Large intestine (tissue), 3 donors: Measurements from ENCODE around the gene POMP. TPM values are rescaled to one million over a fixed set of nuclear protein-coding genes. Genes with fewer than 3 reads are reported as not detected.

Source experiments
- DNase-seq, 2 donors: peaks; one replicate each; pipeline versions ENCODE4 v3.0.0 to v3.0.0-alpha.2; 2013
- H3K27ac ChIP-seq: one replicate; pipeline ENCODE4 v1.5.1; 2013; ENCODE audit warnings: low read length
- H3K27me3 ChIP-seq: 2 replicates; pipeline ENCODE4 v1.6.1; 2013; ENCODE audit warnings: low read length; ENCODE audit not compliant: control insufficient read depth, insufficient read depth
- H3K36me3 ChIP-seq: 2 replicates; pipeline ENCODE4 v1.6.1; 2013; ENCODE audit warnings: low read length; ENCODE audit not compliant: control insufficient read depth, insufficient read depth
- H3K4me1 ChIP-seq: one replicate; pipeline ENCODE4 v1.6.1; 2013; ENCODE audit warnings: low read length; ENCODE audit not compliant: control insufficient read depth, insufficient read depth
- H3K4me3 ChIP-seq: one replicate; pipeline ENCODE4 v1.5.1; 2013; ENCODE audit warnings: low read length
- H3K9me3 ChIP-seq: one replicate; pipeline ENCODE4 v1.6.1; 2013; ENCODE audit warnings: mild to moderate bottlenecking, low read depth, low read length, moderate library complexity; ENCODE audit not compliant: control insufficient read depth
- WGBS: methylation state at CpG from one replicate; pipeline ENCODE4 v1.1.5; 2013; ENCODE audit warnings: low lambda C conversion rate; ENCODE audit not compliant: insufficient coverage; 5-methylcytosine and 5-hydroxymethylcytosine counted together
- polyA plus RNA-seq: library from polyadenylated mRNA; unstranded; fragments of 120-200 nt; gene quantifications from one replicate; pipeline ENCODE4 v1.2.1, GENCODE V29; 2013

POMP gene
- polyA plus RNA-seq, 1 donor, result 86.7 TPM

- WGBS, result 50% methylated on average over 2 of the region's 10 CpGs
- no peaks in the 10 kb centered on the region for H3K27me3 ChIP-seq
- H3K27ac ChIP-seq, result no peak overlapping the region
- DNase-seq, result peak; percentile 44 to 62
- H3K4me3 ChIP-seq, result no peak overlapping the region
- no peaks in the 10 kb centered on the region for H3K36me3 ChIP-seq
- no peaks in the 10 kb centered on the region for H3K4me1 ChIP-seq
- no peaks in the 10 kb centered on the region for H3K9me3 ChIP-seq
Observed at GRCh38 chr13:28636677-28637317, 22.1 kb upstream of the POMP start.

GRCh38 chr13:28637714-28638355 lies 21.1 kb upstream of the POMP start:
- WGBS, result no CpG with 5 or more reads among the region's 3 CpGs
- peak in 1 of 2 donors; percentile 10 for DNase-seq
- Histone ChIP-seq H3K9me3 (no peaks in the 10 kb centered on the region), H3K4me3 (no peak overlapping the region), H3K27me3 (no peaks in the 10 kb centered on the region), H3K4me1 (no peaks in the 10 kb centered on the region), H3K27ac (no peak overlapping the region), H3K36me3 (no peaks in the 10 kb centered on the region)

- Histone ChIP-seq H3K27me3 (no peaks in the 10 kb centered on the region), H3K36me3 (no peaks in the 10 kb centered on the region), H3K27ac (no peak overlapping the region), H3K9me3 (no peaks in the 10 kb centered on the region), H3K4me3 (no peak overlapping the region), H3K4me1 (no peaks in the 10 kb centered on the region)
- no peak for DNase-seq
- 78% methylated on average over 2 of the region's 3 CpGs for WGBS
Observed at GRCh38 chr13:28638756-28639155, 20.2 kb upstream of the POMP start.

GRCh38 chr13:28640861-28641599 lies 17.9 kb upstream of the POMP start:
- H3K4me3 ChIP-seq, result no peak overlapping the region
- no peaks in the 10 kb centered on the region for H3K4me1 ChIP-seq
- no CpG with 5 or more reads among the region's 12 CpGs for WGBS
- H3K27me3 ChIP-seq, result no peaks in the 10 kb centered on the region
- H3K36me3 ChIP-seq, result no peaks in the 10 kb centered on the region
- DNase-seq, result no peak
- no peaks in the 10 kb centered on the region for H3K9me3 ChIP-seq
- H3K27ac ChIP-seq, result no peak overlapping the region

GRCh38 chr13:28641600-28641926 lies 17.4 kb upstream of the POMP start:
- DNase-seq, result no peak
- no CpG with 5 or more reads among the region's 3 CpGs for WGBS
- no peaks in the 10 kb centered on the region for H3K9me3 ChIP-seq
- no peak overlapping the region for H3K27ac ChIP-seq
- H3K4me3 ChIP-seq, result no peak overlapping the region
- no peaks in the 10 kb centered on the region for H3K36me3 ChIP-seq
- no peaks in the 10 kb centered on the region for H3K27me3 ChIP-seq
- no peaks in the 10 kb centered on the region for H3K4me1 ChIP-seq

- H3K36me3 ChIP-seq, result no peaks in the 10 kb centered on the region
- 100% methylated on average over 1 of the region's 2 CpGs for WGBS
- H3K27ac ChIP-seq, result no peak overlapping the region
- H3K4me3 ChIP-seq, result no peak overlapping the region
- no peaks in the 10 kb centered on the region for H3K4me1 ChIP-seq
- DNase-seq, result no peak
- H3K9me3 ChIP-seq, result no peaks in the 10 kb centered on the region
- no peaks in the 10 kb centered on the region for H3K27me3 ChIP-seq
Observed at GRCh38 chr13:28650284-28650683, 8.6 kb upstream of the POMP start.

GRCh38 chr13:28651810-28652401 lies 7.0 kb upstream of the POMP start:
- H3K27me3 ChIP-seq, result no peaks in the 10 kb centered on the region
- no peak overlapping the region for H3K27ac ChIP-seq
- no peaks in the 10 kb centered on the region for H3K9me3 ChIP-seq
- 90% methylated on average over 2 of the region's 7 CpGs for whole genome bisulfite sequencing
- no peak overlapping the region for H3K4me3 ChIP-seq
- no peaks in the 10 kb centered on the region for H3K4me1 ChIP-seq
- DNase-seq, result no peak
- H3K36me3 ChIP-seq, result no peaks in the 10 kb centered on the region

GRCh38 chr13:28653111-28653510 lies 5.8 kb upstream of the POMP start:
- H3K36me3 ChIP-seq, result no peaks in the 10 kb centered on the region
- H3K4me3 ChIP-seq, result no peak overlapping the region
- H3K9me3 ChIP-seq, result no peaks in the 10 kb centered on the region
- no peak for DNase-seq
- no peak overlapping the region for H3K27ac ChIP-seq
- no CpG with 5 or more reads among the region's 1 CpG for WGBS
- peaks cover 4% of the 10 kb centered on the region for H3K4me1 ChIP-seq
- no peaks in the 10 kb centered on the region for H3K27me3 ChIP-seq

GRCh38 chr13:28654276-28654675 lies 4.7 kb upstream of the POMP start:
- Histone ChIP-seq H3K4me3 (no peak overlapping the region), H3K27me3 (no peaks in the 10 kb centered on the region), H3K27ac (no peak overlapping the region), H3K9me3 (no peaks in the 10 kb centered on the region), H3K36me3 (no peaks in the 10 kb centered on the region), H3K4me1 (peaks cover 4% of the 10 kb centered on the region)
- 80% methylated on average over 1 of the region's 1 CpG for WGBS
- no peak for DNase-seq

- Histone ChIP-seq H3K4me3 (no peak overlapping the region), H3K9me3 (no peaks in the 10 kb centered on the region), H3K27ac (no peak overlapping the region), H3K36me3 (peaks cover 1% of the 10 kb centered on the region), H3K27me3 (no peaks in the 10 kb centered on the region), H3K4me1 (peaks cover 6% of the 10 kb centered on the region)
- no peak for DNase-seq
- 71% methylated on average over 3 of the region's 3 CpGs for WGBS
Observed at GRCh38 chr13:28655561-28655960, 3.4 kb upstream of the POMP start.
